HepG2 (cell line): ENCODE results near the gene MAD2L2. TPM values are rescaled to one million over a fixed set of nuclear protein-coding genes. Genes with fewer than 3 reads are reported as not detected.

ENCODE experiments used
- ATAC-seq: fragments of 200-7000 bp; cut with Tn5 transposase; 3 replicates; pipeline ENCODE4 v1.9.1; 2020; ENCODE audit warnings: mild to moderate bottlenecking, moderate library complexity
- BruUV-seq: library from RNA; stranded (reverse); fragments of 400-500 nt; replicated peaks from 2 replicates; lab custom pipeline; 2021; lab: Mats Ljungman, UMichigan
- CTCF ChIA-PET: fragments of 300-600 bp; formaldehyde crosslinking; extraction: SDS; loops from one replicate; lab custom pipeline; 2021; ENCODE audit warnings: low total read pairs, inconsistent platforms, low intra/inter-chr PET ratio; lab: Yijun Ruan, JAX
- POLR2A ChIA-PET: fragments of 350-600 bp; sonication (Branson Sonifier 250); formaldehyde crosslinking; loops from one replicate; lab custom pipeline; 2020; ENCODE audit warnings: antibody characterized with exemption, inconsistent platforms; lab: Yijun Ruan, JAX
- DNase-seq: peaks from one replicate; pipeline ENCODE4 v3.0.0-alpha.2; 2015; ENCODE audit warnings: low spot score
- FAIRE-seq: peaks from 3 replicates; lab custom pipeline; 2011; peaks lifted over from hg19 to GRCh38; lab: Jason Lieb, UNC
- H2AFZ ChIP-seq: one replicate; pipeline ENCODE4 v1.6.1; 2011; ENCODE audit warnings: low read length, inconsistent platforms
- H3K27ac ChIP-seq: fragments of 300-600 bp; 3 replicates; pipeline ENCODE4 v1.8.0; 2011; ENCODE audit warnings: mixed run types, mild to moderate bottlenecking, mixed read lengths, low read length, inconsistent platforms; ENCODE audit not compliant: insufficient read depth; ENCODE audit errors: extremely low read length
- H3K27me3 ChIP-seq, 2 experiments: fragments of 200-600 bp in 1 of 2; 2 replicates in 1 of 2; 3 replicates in 1 of 2; pipeline versions ENCODE4 v1.6.0 to v1.8.0; 2011; ENCODE audit warnings: low read length in 2 of 2, mild to moderate bottlenecking in 2 of 2, moderate library complexity in 2 of 2, inconsistent platforms in 1 of 2; ENCODE audit not compliant: insufficient read depth in 2 of 2, control insufficient read depth in 1 of 2
- H3K36me3 ChIP-seq, 2 experiments: fragments of 200-600 bp in 1 of 2; replicated peaks in 1 of 2; 2 replicates in 1 of 2; 3 replicates in 1 of 2; pipeline versions ENCODE4 v1.5.1 to v1.8.0; 2011; ENCODE audit warnings: low read length in 2 of 2, inconsistent platforms in 1 of 2; ENCODE audit not compliant: insufficient read depth in 2 of 2, control insufficient read depth in 1 of 2
- H3K4me1 ChIP-seq: 2 replicates; pipeline ENCODE4 v1.5.1; 2012; ENCODE audit warnings: low read length, inconsistent platforms; ENCODE audit not compliant: insufficient read depth
- H3K4me2 ChIP-seq: 2 replicates; pipeline ENCODE4 v1.6.0; 2011; ENCODE audit warnings: low read depth, low read length, inconsistent platforms
- H3K4me3 ChIP-seq, 3 experiments: fragments of 200-600 bp in 1 of 3; sonication (generic), shearing (Covaris generic) in 1 of 3; replicated peaks in 1 of 3; 2 replicates each; pipeline ENCODE4 v1.5.1; 2011 to 2016; ENCODE audit warnings: low read length in 3 of 3, inconsistent platforms in 2 of 3, low read depth in 2 of 3, mild to moderate bottlenecking in 2 of 3, control low read depth in 1 of 3, mixed read lengths in 1 of 3; ENCODE audit not compliant: insufficient read depth in 1 of 3
- H3K79me2 ChIP-seq: one replicate; pipeline ENCODE4 v1.6.1; 2011; ENCODE audit warnings: low read length, inconsistent platforms; ENCODE audit not compliant: insufficient read depth
- H3K9ac ChIP-seq: 2 replicates; pipeline ENCODE4 v1.6.0; 2011; ENCODE audit warnings: mild to moderate bottlenecking, low read depth, low read length, inconsistent platforms; ENCODE audit not compliant: insufficient read depth
- H3K9me3 ChIP-seq: 2 replicates; pipeline ENCODE4 v1.5.1; 2012; ENCODE audit warnings: mild to moderate bottlenecking, low read length
- H4K20me1 ChIP-seq: 2 replicates; pipeline ENCODE4 v1.6.0; 2011; ENCODE audit warnings: inconsistent platforms, mild to moderate bottlenecking, low read length, moderate library complexity; ENCODE audit not compliant: insufficient read depth
- ATF4 ChIP-seq, 2 experiments: fragments of 450-650 bp in 1 of 2; sonication (generic) in 1 of 2; formaldehyde crosslinking; IDR thresholded peaks; 2 replicates each; pipeline versions ENCODE4 v1.5.0 to v1.8.0; 2020 to 2022; ENCODE audit warnings: mild to moderate bottlenecking in 1 of 2, missing genetic modification reagents in 1 of 2
- HNRNPLL ChIP-seq: fragments of 200-400 bp; formaldehyde crosslinking; IDR thresholded peaks from 2 replicates; pipeline ENCODE4 v1.6.1; 2017; ENCODE audit warnings: mild to moderate bottlenecking, low read depth, low read length; ENCODE audit not compliant: poor library complexity, severe bottlenecking
- MLLT10 ChIP-seq: sonication (generic); formaldehyde crosslinking; IDR thresholded peaks from 2 replicates; pipeline ENCODE4 v1.4.0; 2020; ENCODE audit warnings: missing genetic modification reagents
- RBFOX2 ChIP-seq: fragments of 200-400 bp; formaldehyde crosslinking; IDR thresholded peaks from 2 replicates; pipeline ENCODE4 v1.6.1; 2017; ENCODE audit warnings: low read depth, mild to moderate bottlenecking, low read length
- UBTF ChIP-seq: sonication (generic); formaldehyde crosslinking; IDR thresholded peaks from 2 replicates; pipeline ENCODE4 v1.4.0; 2020; ENCODE audit warnings: mild to moderate bottlenecking, missing genetic modification reagents
- ZFX ChIP-seq: sonication (generic); formaldehyde crosslinking; IDR thresholded peaks from 2 replicates; pipeline ENCODE4 v1.4.0; 2020; ENCODE audit warnings: mild to moderate bottlenecking, low read depth, missing genetic modification reagents, moderate library complexity
- ZFY ChIP-seq: sonication (generic); formaldehyde crosslinking; IDR thresholded peaks from 2 replicates; pipeline ENCODE4 v1.4.0; 2020; ENCODE audit warnings: missing genetic modification reagents
- ZNF605 ChIP-seq: sonication (generic); formaldehyde crosslinking; IDR thresholded peaks from 2 replicates; pipeline ENCODE4 v1.8.0; 2022; ENCODE audit warnings: mild to moderate bottlenecking, missing genetic modification reagents
- ZNF616 ChIP-seq: sonication (generic); formaldehyde crosslinking; IDR thresholded peaks from 2 replicates; pipeline ENCODE4 v1.5.0; 2020; ENCODE audit warnings: low read depth, mild to moderate bottlenecking, missing genetic modification reagents
- ZNF777 ChIP-seq: sonication (generic); formaldehyde crosslinking; IDR thresholded peaks from 2 replicates; pipeline ENCODE4 v1.4.0; 2020; ENCODE audit warnings: missing genetic modification reagents
- WGBS: methylation state at CpG from one replicate; pipeline ENCODE4 v1.1.6; 2017; ENCODE audit warnings: low lambda C conversion rate; 5-methylcytosine and 5-hydroxymethylcytosine counted together
- in situ Hi-C: cut with HindIII; loops from 2 replicates; pipeline ENCODE4 v1.10.0; 2017; ENCODE audit warnings: low pct_unique_long_range_greater_than_20kb; ENCODE audit not compliant: extremely low pct_ligation_motif_present
- intact Hi-C: fragments of 100-400 bp; cut with micrococcal nuclease; formaldehyde crosslinking; loops from one replicate; pipeline ENCODE4 v1.10.0; 2022; ENCODE audit not compliant: unreplicated experiment
- polyA plus RNA-seq, 8 experiments: library from polyadenylated mRNA; depleted of rRNA in 3 of 8; stranded (reverse) in 7 of 8; unstranded in 1 of 8; fragments of >200 nt; fragmentation: Illumina TruSeq in 4 of 8; extraction: Trizol in 4 of 8; gene quantifications; 2 replicates each; pipeline versions ENCODE4 v1.2.1 to v1.2.3, GENCODE V29; 2011 to 2016; ENCODE audit warnings: low read depth in 4 of 8, missing spikeins in 1 of 8, mixed read lengths in 1 of 8; ENCODE audit not compliant: insufficient read depth in 1 of 8
- total RNA-seq, 5 experiments: library from RNA; depleted of rRNA; stranded (reverse); fragments of >200 nt; fragmentation: Illumina TruSeq; extraction: Trizol; gene quantifications; 2 replicates each; pipeline ENCODE4 v1.2.3, GENCODE V29; 2016; ENCODE audit warnings: low read depth in 1 of 5
- TF ChIP-seq, protein P1 (sequence below): sonication (generic); formaldehyde crosslinking; IDR thresholded peaks from 2 replicates; pipeline ENCODE4 v1.8.1; 2023; ENCODE audit warnings: mild to moderate bottlenecking, missing genetic modification reagents
- TF ChIP-seq, protein P2 (sequence below): sonication (generic); formaldehyde crosslinking; IDR thresholded peaks from 2 replicates; pipeline ENCODE4 v1.5.0; 2020; ENCODE audit warnings: mild to moderate bottlenecking, missing genetic modification reagents, borderline replicate concordance

The MAD2L2 gene
- total and polyA plus RNA-seq, 2 of the 13 experiments (the other 11 are each of a cell fraction or from before 2014, with no cell fraction given) = 51.8 to 53.8 TPM

- TSS peak; percentile 22 for BruUV-seq
- intact Hi-C loops = loop anchor here (1.0 kb wide), 1 partner anchor 55 kb away; no protein-coding TSS in a partner anchor
- in situ Hi-C loops = loop anchor here (5.0 kb wide), 1 partner anchor 53 kb away; no protein-coding TSS in a partner anchor
- Histone ChIP-seq H4K20me1 (no peaks in the 10 kb centered on the region), H3K27ac (peak overlapping the region; percentile 36), H3K79me2 (no peaks in the 10 kb centered on the region), H3K9me3 (no peaks in the 10 kb centered on the region), H3K27me3 (no peaks in the 10 kb centered on the region; a peak in 1 of 5 replicates), H3K36me3 (peaks cover 0 to 4% of the 10 kb centered on the region in 2 experiments; a peak in 3 of 5 replicates), H3K4me3 (peak overlapping the region; percentile 67 to 76 (median 71)), H3K9ac (peak overlapping the region; percentile 72), H3K4me2 (peak overlapping the region; percentile 99), H2AFZ (no peak overlapping the region), H3K4me1 (peaks cover 16% of the 10 kb centered on the region; the same call in 1 of the 2 replicates)
- CTCF ChIA-PET = interaction anchor here (2.4 kb wide), 1 partner anchor 55 kb away, joined by 15 read pairs; no protein-coding TSS in a partner anchor
- 7% methylated on average over 2 of the region's 66 CpGs for WGBS
- no peak for DNase-seq
- peak; percentile 58 for ATAC-seq
- POLR2A ChIA-PET = interaction anchor here (0.6 to 3.2 kb wide), 12 partner anchors 8 to 397 kb away, joined by 3 to 45 read pairs (median 4); partner anchors contain the start of genes FBXO2, FBXO44 and MAD2L2
- FAIRE-seq = no peak
- TF ChIP-seq, protein P1, sequence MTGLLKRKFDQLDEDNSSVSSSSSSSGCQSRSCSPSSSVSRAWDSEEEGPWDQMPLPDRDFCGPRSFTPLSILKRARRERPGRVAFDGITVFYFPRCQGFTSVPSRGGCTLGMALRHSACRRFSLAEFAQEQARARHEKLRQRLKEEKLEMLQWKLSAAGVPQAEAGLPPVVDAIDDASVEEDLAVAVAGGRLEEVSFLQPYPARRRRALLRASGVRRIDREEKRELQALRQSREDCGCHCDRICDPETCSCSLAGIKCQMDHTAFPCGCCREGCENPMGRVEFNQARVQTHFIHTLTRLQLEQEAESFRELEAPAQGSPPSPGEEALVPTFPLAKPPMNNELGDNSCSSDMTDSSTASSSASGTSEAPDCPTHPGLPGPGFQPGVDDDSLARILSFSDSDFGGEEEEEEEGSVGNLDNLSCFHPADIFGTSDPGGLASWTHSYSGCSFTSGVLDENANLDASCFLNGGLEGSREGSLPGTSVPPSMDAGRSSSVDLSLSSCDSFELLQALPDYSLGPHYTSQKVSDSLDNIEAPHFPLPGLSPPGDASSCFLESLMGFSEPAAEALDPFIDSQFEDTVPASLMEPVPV = no peak
- TF ChIP-seq UBTF (CRISPR knock-in tag) (peak; percentile 7; the same call in 1 of the 2 replicates), ZFX (CRISPR knock-in tag) (peak; percentile 61), ATF4 (CRISPR knock-in tag; IDR thresholded peaks at IDR 0.05) (no peak), ZNF616 (CRISPR knock-in tag) (peak; percentile 91; the same call in 1 of the 2 replicates), ZNF777 (0 out of 2 replicates have a peak, but pooled peaks have one; percentile 39), ZFY (CRISPR knock-in tag) (peak; percentile 60), ZNF605 (0 out of 2 replicates have a peak, but pooled peaks have one; percentile 6), RBFOX2 (peak; percentile 26; the same call in 1 of the 2 replicates), MLLT10 (CRISPR knock-in tag) (no peak), HNRNPLL (peak; percentile 18)
- TF ChIP-seq, protein P2, sequence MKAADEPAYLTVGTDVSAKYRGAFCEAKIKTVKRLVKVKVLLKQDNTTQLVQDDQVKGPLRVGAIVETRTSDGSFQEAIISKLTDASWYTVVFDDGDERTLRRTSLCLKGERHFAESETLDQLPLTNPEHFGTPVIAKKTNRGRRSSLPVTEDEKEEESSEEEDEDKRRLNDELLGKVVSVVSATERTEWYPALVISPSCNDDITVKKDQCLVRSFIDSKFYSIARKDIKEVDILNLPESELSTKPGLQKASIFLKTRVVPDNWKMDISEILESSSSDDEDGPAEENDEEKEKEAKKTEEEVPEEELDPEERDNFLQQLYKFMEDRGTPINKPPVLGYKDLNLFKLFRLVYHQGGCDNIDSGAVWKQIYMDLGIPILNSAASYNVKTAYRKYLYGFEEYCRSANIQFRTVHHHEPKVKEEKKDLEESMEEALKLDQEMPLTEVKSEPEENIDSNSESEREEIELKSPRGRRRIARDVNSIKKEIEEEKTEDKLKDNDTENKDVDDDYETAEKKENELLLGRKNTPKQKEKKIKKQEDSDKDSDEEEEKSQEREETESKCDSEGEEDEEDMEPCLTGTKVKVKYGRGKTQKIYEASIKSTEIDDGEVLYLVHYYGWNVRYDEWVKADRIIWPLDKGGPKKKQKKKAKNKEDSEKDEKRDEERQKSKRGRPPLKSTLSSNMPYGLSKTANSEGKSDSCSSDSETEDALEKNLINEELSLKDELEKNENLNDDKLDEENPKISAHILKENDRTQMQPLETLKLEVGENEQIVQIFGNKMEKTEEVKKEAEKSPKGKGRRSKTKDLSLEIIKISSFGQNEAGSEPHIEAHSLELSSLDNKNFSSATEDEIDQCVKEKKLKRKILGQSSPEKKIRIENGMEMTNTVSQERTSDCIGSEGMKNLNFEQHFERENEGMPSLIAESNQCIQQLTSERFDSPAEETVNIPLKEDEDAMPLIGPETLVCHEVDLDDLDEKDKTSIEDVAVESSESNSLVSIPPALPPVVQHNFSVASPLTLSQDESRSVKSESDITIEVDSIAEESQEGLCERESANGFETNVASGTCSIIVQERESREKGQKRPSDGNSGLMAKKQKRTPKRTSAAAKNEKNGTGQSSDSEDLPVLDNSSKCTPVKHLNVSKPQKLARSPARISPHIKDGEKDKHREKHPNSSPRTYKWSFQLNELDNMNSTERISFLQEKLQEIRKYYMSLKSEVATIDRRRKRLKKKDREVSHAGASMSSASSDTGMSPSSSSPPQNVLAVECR (CRISPR knock-in tag) = 0 out of 2 replicates have a peak, but pooled peaks have one; percentile 7
Measured at GRCh38 chr1:11664336-11665065, 16.4 kb downstream of the MAD2L2 start.
